ENCODE data around the gene SLC66A3. TPM values are rescaled to one million over a fixed set of nuclear protein-coding genes. Genes with fewer than 3 reads are reported as not detected.

SLC66A3 gene
- total RNA-seq, 3 donors from 2014 or later, result 47.6 to 111 (median 62.6) TPM

DNA sequence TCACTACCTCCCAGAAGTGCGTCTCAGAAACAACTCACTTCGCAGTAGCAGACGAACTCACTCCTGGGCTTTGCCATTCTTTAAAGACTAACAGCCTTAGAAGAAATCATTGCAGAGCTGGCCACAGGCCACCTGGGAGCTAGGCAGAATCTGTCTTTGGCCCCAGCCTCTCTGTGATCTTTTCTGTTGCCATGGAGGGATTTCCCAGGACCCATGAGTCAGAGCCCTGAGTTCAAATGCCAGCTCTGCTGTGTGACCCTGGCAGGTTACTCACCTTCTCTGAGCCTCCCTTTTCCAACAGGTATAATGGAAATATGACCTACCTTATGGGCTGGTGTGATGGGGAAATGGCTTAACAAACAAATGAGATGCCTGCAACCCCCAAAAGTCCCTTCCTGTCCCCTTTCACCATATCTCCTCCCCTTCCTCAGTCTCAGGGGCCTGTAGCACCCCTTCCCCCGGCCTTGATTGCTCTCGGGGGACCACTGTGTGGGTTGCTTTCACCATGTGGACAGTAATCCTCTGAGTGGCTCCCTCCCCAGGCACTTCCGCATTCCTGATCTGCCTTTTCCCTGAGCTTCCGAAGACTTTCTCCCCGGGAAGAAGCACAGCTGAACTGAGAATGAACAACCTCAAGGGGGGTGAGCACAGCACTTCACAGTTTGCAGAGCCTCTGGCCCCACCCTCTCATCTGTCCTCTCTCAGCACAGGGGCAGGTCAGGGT lies 34.0 kb upstream of the SLC66A3 start:
- Histone ChIP-seq H3K9me3 (no peaks in the 10 kb centered on the region), H3K27me3 (no peaks in the 10 kb centered on the region), H3K4me3 (peak overlapping the region in 2 of 3 donors; percentile 10 to 22), H3K27ac (no peak overlapping the region), H3K36me3 (no peaks in the 10 kb centered on the region), H3K4me1 (no peaks in the 10 kb centered on the region)
- intact Hi-C loops (cut with DNase I; ENCODE audit: low total_unique reads), result no loop called here
- TF ChIP-seq, protein P1, sequence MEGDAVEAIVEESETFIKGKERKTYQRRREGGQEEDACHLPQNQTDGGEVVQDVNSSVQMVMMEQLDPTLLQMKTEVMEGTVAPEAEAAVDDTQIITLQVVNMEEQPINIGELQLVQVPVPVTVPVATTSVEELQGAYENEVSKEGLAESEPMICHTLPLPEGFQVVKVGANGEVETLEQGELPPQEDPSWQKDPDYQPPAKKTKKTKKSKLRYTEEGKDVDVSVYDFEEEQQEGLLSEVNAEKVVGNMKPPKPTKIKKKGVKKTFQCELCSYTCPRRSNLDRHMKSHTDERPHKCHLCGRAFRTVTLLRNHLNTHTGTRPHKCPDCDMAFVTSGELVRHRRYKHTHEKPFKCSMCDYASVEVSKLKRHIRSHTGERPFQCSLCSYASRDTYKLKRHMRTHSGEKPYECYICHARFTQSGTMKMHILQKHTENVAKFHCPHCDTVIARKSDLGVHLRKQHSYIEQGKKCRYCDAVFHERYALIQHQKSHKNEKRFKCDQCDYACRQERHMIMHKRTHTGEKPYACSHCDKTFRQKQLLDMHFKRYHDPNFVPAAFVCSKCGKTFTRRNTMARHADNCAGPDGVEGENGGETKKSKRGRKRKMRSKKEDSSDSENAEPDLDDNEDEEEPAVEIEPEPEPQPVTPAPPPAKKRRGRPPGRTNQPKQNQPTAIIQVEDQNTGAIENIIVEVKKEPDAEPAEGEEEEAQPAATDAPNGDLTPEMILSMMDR (IDR thresholded peaks at IDR 0.05), result no peak
- TF ChIP-seq POLR2A (IDR thresholded peaks at IDR 0.05) (no peak), POLR2AphosphoS5 (IDR thresholded peaks at IDR 0.05) (no peak)
- no peak for DNase-seq (ENCODE audit: low spot score in 2 of 2)

DNA sequence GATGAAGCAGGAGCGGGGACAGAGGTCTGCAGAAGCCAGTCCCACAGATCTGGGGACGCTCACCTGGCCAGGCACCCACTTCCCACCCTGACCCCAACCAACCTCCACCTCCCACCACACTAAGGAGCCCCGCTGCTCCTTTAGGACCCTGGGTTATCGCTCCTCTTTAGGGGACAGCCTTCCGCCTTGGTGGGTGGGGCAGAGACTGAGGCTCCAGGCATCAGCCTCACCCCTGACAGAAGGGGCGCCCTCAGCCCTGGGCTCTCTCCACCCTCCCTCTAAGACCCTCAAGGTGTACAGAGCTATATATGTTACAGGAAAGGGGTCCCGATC lies 33.5 kb upstream of the SLC66A3 start:
- Histone ChIP-seq H3K27me3 (no peaks in the 10 kb centered on the region), H3K4me3 (peak overlapping the region in 2 of 3 donors; percentile 10 to 22), H3K9me3 (no peaks in the 10 kb centered on the region), H3K36me3 (no peaks in the 10 kb centered on the region), H3K4me1 (no peaks in the 10 kb centered on the region), H3K27ac (no peak overlapping the region)
- TF ChIP-seq POLR2AphosphoS5 (IDR thresholded peaks at IDR 0.05), result no peak
- no peak for TF ChIP-seq POLR2A (IDR thresholded peaks at IDR 0.05)
- TF ChIP-seq, protein P1 (IDR thresholded peaks at IDR 0.05), result no peak
- no peak for DNase-seq (ENCODE audit: low spot score in 2 of 2)
- intact Hi-C loops (cut with DNase I; ENCODE audit: low total_unique reads), result no loop called here

DNA sequence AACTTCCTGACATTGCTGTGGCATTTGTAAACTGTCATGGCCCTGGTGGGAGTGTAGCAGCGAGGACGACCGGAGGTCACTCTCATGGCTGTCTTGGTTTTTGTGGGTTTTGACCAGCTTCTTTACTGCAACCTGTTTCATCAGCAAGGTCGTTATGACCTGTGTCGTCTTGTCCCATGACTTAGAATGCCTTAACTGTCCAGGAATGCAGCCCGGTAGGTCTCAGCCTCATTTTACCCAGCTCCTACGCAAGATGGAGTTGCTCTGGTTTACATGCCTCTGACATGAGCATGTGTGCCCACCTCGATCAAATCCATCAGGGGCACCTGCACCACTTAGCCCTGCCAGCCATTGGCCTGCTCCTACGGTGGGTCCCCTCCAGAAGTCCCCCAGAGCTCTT lies 32.9 kb upstream of the SLC66A3 start:
- no peaks in the 10 kb centered on the region for H3K4me1 ChIP-seq
- H3K36me3 ChIP-seq, result no peaks in the 10 kb centered on the region
- H3K4me3 ChIP-seq, result no peak overlapping the region
- DNase-seq (ENCODE audit: low spot score in 2 of 2), result no peak
- no peaks in the 10 kb centered on the region for H3K27me3 ChIP-seq
- H3K27ac ChIP-seq, result no peak overlapping the region
- H3K9me3 ChIP-seq, result no peaks in the 10 kb centered on the region
- intact Hi-C loops (cut with DNase I; ENCODE audit: low total_unique reads), result no loop called here
- TF ChIP-seq, protein P1 (IDR thresholded peaks at IDR 0.05), result no peak
- TF ChIP-seq POLR2A (IDR thresholded peaks at IDR 0.05) (no peak), POLR2AphosphoS5 (IDR thresholded peaks at IDR 0.05) (no peak)

DNA sequence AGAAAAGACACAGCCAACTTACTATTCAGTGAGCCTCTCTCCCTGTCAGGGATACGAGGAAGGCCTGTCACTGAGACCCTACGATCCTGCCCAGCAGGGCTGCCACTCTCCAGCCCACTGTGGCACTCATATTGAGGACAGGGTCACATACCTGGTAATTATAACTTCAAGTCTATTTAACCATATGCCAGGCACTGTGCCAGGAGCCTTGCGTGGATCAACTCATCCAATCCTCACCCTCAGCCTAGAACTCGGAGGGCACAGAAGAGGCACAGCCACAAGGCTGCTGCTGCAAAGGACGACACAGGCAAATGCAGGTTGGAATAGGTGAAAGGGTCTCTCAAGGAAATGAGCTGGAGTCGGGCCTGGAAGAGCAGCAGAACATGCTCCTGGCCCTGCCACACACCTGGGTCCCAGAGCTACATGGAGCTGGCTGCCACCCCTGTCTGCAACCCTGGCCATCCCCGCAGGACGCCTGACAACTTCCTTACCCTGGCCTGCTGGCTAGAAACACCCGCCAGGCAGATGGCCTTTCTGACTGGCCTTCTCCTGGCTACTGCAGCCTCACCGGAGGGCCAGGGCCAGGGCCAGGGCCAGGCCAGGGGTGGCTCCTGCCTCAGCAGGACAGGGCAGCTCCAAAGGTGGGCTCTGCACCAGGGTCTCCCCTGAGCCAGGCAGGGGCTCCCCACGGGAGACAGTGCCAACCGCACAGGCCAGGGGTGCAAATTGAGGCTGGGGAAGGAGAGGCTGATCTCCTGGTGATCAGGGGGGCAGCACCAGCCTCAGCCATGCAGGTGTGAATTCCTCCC lies 32.1 kb upstream of the SLC66A3 start:
- Histone ChIP-seq H3K4me3 (no peak overlapping the region), H3K4me1 (no peaks in the 10 kb centered on the region), H3K27ac (no peak overlapping the region), H3K27me3 (no peaks in the 10 kb centered on the region), H3K9me3 (no peaks in the 10 kb centered on the region), H3K36me3 (no peaks in the 10 kb centered on the region)
- TF ChIP-seq POLR2AphosphoS5 (IDR thresholded peaks at IDR 0.05), result no peak
- TF ChIP-seq, protein P1 (IDR thresholded peaks at IDR 0.05), result no peak
- no peak for TF ChIP-seq POLR2A (IDR thresholded peaks at IDR 0.05)
- intact Hi-C loops (cut with DNase I; ENCODE audit: low total_unique reads), result no loop called here
- DNase-seq (ENCODE audit: low spot score in 2 of 2), result no peak

All from breast epithelium (tissue), 4 donors.